Measurements from ENCODE around the gene WDR26.

DNA sequence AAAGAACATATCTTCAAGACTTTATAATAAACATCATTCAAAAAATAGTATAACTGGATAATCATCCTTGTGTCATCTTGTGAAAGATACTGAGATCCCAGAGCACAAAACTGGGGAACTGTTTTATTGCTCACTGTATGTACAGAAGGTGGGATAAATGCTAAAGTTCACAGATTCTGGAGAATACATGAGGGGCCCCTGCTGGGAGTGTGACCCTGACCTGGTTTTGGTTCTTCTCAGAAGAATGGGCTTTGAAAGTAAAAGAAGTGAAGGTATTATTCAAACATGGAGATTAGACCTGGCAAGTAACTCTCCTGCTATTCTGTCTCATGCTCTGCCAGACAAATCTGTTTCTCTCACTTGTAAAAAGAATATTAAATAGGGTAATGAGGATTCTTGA is 14.5 kb downstream of the WDR26 start:
- TF ChIP-seq CTCF (conservative IDR thresholded peaks at IDR 0.05): no peak
- TF ChIP-seq ZFX (IDR thresholded peaks at IDR 0.05): no peak
